GM21786 (cell line): ENCODE data around the gene SVIL.
A peak's percentile ranks its signal among the peaks of the same experiment; 100 is the strongest.
"Not testable (repeated sequence)": the region's sequence is repeated elsewhere in the genome, so short reads cannot be mapped to it uniquely, and the experiment has no call there.

Experiments
- ATAC-seq: cut with Tn5 transposase; IDR thresholded peaks from one replicate; pipeline ENCODE4 v1.9.1; 2021; ENCODE audit not compliant: unreplicated experiment

The SVIL gene

DNA sequence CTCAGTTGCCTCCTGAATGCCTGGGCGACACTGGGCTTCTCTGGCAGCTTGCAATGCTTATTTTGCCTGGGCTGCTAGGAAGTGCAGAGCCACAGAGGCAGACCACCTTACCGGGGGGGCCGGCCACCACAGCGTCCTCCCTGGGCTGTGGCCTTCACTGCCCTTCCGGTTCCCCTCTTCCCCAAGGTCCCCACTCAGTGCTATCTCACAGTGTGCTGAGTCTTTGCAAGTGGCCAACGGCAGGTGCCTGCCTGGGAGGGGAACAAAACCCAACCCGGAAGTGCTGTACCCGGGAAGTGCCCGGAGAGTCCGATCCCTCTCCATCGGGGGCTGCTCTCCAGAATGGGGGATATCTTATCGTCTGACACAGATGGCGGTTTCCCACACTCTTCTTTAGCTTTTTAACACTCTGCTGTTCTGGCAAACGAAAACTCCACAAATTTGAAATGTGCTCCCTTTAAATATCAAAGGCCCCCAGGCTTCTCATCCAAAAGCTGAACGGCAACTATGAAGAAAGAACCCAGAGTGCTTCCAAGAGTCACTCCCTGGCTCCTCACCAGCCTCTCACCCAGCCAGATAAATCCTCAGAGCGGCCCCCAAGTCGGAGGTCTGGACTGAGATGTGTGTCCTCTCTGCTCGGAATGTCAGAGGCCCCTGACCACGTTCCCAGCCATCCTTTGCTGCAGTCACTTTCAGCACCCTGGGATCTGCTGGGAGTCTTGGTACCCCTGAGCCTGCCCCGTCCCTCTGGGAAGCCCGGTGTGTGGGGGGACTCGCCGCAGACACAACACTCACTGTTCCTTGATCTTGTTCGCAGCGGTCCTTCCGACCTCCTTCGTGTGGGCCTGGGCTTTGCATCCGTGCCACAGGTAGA is 165.1 kb downstream of the SVIL start:
- no peak for ATAC-seq

DNA sequence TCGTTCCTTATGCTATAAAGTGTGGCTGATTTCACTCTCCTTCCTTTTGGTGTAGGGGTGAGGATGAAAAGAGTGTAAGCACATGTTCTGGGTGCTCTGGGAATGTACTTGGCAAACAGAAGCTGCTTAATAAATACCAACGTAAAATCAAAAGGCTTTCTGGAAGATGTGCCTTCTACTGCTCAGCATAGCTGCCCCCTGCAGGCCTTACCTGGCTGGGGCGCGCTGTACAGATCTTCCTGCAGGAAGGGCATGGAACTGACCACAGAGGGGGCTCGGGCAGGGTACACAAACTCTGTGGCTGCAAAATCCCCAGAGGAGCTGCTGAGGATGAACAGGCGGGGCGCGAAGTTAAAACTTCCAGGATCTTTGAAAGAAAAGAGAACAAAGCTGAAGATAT is 169.4 kb downstream of the SVIL start:
- ATAC-seq: no peak

DNA sequence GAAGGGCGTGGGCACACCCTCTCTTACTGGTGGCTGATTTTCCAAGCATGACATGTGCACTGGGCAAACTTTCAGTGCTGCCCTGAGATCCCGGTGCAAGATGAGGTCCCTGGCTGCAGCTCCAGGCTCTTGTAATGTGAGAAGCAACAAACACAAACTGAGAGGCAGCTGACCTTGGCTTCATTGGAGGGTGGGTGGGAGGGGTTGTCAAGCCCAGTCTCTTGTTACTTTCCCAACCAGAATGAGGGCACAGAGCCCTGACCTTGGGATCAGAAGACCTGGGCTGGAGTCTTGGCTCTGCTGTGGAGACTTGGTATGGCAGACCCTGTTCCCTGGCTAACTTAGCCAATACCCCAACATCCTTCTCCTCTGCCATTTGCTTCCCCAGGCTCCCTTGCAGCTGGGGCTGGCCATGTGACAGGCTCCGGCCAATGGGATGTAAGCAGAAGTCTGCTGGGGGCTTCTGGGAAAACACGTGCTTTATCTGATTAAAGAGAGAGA is 170.1 kb downstream of the SVIL start:
- not testable (repeated sequence) for ATAC-seq

DNA sequence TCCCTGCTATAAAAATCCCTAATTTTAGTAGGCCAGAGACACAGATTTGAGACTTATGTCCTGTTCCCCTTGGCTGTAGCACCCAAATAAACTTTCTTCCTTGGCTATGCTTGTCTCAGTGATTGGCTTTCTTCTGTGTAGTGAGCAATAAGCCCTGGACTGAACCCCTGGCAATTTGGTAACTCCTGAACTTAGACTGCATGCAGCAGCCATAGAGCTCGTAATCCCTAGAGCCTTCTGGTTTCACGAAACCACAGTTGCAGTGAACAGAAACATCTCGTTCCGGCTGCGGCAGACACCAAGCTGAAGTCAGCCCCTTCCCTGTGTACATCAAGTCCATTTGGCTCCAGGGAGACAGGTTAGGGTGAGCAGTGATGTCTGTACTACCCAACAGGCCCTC is 173.7 kb downstream of the SVIL start:
- ATAC-seq: no peak

DNA sequence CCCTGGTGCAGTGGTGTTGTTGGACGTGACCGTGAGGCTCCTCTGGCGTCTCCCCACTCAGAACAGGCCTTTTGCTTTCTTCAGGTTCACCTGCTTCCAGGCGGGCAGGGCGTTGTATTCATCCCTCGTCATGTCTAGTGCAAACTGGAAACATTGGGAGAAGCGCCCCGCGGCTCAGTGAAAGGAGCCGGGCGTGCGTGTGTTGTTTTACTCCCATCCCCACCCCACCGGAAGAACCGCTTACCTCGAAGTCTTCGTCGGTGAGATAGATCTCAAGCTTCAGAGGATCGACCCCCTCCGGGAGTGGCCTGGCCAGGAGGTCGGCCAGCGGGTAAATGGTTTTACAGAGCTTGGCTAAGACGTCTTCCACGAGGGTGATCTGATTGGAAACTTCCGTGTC is 176.6 kb downstream of the SVIL start:
- ATAC-seq: not testable (repeated sequence)

DNA sequence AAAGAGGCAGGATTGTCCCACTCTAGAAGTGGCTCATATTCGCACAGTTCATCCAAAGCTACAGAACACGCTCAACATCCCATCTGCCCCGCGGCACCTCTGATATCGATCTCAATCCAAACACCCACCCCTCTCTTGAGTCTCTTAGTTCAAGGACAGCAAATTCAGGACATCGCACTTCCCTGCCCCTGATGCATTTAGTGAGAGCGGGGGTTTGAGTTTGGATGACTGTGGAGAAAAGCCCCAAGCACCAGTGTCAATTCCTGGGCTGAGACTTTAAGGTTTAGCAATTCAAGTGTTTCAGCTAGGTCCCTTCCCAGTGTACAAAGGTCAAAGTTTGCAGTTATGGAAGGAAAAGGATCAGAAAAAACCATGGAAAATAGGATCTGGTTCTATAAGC is 179.7 kb downstream of the SVIL start:
- ATAC-seq: no peak

DNA sequence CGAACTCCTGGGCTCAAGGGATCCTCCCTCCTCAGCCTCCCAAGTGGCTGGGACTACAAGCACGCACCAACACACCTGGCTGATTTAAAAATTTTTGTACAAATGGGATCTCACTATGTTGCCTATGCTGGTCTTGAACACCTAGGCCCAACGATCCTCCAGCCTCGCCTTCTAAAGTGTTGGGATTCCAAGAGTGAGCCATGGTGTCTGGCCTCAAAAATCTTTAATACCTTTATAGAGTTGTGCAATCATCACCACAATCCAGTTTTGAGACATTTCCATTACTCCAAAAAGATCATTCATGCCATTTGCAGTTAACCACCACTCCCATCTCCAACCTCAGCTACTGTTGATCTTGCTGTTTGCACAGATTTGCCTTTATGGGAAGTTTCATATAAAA is 180.5 kb downstream of the SVIL start:
- no peak for ATAC-seq

DNA sequence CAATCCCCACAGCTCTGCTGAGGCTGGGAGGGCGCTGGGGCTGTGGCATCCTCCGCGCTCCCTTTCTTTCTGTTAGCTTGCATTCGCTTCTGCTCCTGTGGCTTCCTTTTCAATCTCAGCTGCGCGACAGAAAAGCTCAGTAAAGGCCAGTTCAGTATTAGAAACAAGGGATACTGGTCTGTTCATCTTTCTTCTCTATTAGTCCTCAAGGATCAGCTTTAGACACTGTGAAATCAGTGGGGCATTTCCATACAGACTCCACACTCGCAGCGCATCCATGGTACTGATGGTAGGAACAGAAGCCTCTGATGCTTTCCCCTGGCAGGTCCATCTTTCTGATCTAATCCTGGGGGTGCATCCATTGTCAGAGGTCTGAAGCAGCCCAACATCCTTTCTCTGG is 182.2 kb downstream of the SVIL start:
- no peak for ATAC-seq

DNA sequence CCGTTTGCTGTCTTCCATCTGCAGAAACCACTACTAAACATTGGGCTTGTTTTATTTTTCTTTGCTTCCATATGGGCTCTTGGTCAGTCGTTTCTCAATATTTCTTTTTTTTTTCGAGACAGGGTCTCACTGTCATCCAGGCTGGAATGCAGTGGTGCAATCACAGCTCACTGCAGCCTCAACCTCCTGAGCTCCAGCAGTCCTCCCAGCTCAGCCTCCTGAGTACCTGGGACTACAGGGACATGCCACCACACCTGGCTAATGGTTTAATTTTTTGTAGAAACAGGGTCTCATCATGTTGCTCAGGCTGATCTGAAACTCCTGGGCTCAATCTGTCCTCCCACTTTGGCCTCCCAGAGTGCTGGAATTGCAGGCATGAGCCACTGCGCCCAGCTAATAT is 182.8 kb downstream of the SVIL start:
- ATAC-seq: no peak

DNA sequence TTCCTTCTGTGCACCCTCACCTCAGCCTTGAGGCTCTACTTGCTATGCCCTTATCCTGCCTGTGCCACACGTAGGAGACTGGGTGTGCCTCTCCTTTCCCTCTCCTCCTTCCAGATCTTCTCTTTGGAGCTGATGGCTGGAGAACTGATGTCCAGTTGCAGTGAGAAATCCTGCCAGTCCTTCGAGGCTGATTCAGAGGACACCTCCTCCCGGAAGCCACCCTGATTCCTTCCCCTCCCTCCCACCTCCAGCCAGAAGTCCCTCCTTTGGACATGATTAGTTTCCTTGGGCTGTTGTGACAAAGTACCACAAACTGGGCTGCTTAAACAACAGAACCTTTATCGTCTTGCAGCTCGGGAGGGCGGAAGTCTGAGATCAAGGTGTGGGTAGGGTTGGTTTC is 184.4 kb downstream of the SVIL start:
- no peak for ATAC-seq

DNA sequence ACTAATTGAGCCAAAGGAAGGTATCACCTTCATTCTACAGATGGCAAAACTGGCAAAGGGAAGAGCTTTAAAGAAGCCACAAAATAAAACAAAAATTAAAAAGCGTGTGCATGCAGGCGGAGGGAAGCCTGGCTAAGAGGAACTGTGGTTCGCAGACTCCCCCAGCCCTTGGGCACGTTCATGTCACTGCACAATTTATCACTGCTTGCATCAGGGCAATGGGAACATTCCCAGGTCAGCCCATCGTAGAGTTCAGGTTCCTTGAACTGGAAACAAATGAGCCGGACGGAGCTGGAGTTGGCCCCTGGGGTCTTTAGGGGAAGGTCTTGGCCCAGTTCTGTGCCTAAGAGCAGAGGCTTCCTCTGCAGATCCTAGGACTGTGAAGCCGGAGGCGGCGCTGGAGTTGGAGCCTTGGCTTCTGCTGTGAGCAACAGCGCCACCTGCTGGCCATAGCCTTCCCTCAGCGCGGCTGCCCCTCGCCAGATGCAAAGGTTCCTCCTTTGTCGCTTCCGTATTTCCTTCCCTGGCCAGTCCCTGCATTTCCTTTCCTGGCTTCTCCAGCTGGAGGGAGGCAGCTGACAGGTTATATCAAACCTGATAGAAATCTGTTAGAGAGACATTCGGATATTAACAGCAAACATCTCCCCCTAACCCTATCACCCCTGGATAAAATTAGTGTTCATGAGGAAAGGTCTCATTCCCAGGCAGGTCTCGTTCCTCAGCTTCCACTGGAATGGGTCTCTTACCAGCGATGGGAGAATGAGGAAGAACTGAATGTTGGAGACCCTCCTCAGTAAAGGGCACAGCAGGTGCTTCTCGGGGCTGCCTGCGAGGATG is 185.8 kb downstream of the SVIL start:
- ATAC-seq: peak; percentile 85

DNA sequence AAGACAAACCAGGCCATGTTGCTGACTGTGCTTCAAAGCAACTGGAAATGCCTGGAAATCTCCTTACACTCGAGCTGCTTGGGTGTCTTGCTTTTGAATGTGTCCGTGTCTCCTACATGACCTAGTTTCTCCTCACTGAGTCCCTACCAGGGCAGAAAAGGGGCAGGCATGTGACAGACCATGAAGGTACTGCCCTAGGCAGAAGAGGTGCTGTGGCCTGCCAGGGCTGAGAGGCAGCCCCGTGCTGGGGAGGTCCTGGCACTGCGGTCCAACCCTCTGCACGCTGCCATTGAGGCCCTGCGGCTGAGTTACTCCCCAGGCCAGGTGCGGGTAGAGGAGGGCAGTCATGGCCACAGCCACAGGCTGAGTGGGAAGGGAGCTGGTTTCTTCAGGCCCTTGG is 186.6 kb downstream of the SVIL start:
- ATAC-seq: no peak

DNA sequence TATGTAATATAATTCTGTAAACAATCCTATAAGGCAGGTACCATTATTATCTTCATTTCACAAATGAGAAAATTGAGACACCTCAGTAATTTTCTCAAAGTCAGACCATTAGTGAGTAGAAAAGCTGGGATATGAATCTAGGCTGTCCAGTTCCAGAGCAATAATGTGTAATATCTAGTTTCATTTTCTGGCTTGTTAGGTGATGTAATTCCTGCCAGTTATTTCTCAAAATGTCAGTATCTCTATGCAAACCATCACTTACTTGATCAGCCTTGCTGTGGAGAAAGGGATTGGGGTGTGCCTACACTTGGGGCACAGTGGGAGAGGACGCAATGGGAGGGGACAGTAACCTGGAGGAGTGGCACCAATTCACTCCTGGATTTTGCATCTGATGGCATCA is 188.4 kb downstream of the SVIL start:
- no peak for ATAC-seq

DNA sequence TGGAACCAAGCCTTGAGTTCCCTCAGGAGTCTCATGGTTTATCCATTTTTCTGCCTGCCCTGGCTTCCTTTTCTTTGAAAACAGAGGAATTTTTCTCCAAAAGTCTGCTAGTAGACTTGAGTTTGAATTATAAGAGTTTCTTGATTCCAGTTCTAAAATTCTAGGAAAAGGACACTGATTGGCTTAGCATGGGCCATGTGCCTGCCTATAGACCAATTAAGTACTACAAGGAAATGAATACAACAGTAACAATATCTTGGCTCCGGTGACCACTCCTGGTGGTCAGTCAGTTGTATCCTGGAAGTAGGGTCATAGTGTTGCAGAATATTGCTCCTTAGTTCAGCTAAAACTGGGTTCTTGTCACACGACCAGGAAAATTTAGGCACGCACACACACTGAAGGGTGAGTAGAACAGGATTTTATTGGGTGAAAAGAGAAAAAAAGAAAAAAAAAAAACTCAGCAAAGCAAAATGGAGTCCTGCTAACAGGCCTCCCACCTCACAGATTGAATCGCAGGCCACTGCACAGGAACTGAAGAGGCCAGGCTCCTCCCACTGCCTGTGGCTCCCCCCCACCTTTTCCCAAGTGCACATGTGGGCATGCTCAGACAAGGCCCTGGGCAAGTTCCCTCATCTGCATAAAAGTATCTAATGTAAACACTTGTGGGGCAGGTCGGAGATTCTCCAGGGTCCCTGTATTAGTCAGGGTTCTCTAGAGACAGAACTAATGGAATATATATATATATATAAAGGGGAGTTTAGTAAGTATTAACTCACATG is 190.8 kb downstream of the SVIL start:
- ATAC-seq: no peak

DNA sequence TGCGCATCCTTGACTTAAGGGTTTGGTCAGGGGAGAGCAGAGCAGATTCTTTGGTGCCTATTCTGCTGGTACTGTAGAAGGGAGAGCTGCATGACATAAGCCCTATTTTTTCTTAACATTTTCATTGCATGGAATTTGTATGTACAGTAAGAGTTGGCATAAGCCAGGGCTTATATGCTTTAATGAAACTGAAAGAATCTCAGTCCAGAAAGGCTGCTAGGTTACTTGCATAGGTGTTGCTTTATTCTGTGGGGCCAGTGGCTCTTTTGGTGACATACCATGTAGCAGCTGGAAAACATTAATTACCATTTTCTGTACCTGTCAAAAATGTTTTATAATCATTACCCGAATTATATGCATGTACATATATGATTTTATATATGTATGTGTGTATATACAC is 193.8 kb downstream of the SVIL start:
- no peak for ATAC-seq

DNA sequence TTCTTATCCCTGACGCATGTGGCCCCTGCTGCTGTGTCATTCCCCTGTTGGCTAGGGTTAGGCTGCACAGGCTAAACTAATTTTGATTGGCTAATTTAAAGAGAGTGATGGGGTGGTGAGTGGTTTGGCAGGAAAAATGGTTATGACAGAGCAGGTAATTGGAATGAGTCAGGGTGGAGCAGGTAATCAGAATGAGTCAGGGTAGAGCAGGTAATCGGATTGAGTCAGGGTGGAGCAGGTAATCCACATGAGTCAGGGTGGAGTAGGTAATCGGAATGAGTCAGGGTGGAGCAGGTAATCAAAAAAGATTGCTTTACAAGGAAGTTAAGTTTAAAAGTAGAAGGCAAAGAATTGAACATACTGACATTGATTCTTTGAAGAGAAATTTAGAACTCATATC is 195.8 kb downstream of the SVIL start:
- not testable (repeated sequence) for ATAC-seq

DNA sequence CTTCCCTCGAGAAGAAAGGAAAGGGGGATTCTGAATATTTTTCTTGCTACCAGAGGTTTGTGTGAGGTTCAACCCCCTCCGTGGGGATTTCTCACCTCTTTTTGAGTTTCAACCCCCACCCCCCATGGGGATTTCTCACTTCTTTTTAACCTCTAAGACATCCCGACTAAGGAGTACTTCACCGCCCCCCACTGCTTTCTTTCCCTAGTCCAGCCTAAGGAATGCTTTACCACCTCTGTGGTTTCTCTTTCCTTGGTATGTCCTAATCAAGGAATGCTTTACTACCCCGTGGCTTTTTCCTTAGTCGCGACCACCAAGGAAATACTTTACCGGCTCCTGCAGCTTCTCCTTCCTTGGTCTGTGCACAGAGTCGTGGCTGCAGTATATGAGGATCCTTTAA is 196.5 kb downstream of the SVIL start:
- ATAC-seq: no peak

DNA sequence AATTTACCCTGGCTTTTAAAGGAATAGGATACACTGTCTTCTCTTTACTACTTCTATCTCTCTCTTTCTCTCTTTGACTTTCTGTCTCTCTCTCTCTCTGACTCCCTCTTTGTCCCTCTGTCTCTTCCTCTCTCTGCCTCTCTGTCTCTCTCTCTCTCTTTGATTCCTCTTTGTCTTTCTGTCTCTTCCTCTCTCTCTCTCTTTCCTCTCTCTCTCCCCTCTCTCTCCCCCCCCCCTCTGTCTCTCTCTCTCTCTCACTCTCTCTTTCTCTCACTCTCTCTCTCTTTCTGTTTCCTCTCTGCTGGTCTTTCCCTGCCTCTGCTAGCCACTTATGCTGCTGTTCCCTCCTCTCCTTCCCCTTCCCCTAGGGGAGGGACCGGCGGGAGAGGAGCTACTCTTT is 196.9 kb downstream of the SVIL start:
- ATAC-seq: no peak

DNA sequence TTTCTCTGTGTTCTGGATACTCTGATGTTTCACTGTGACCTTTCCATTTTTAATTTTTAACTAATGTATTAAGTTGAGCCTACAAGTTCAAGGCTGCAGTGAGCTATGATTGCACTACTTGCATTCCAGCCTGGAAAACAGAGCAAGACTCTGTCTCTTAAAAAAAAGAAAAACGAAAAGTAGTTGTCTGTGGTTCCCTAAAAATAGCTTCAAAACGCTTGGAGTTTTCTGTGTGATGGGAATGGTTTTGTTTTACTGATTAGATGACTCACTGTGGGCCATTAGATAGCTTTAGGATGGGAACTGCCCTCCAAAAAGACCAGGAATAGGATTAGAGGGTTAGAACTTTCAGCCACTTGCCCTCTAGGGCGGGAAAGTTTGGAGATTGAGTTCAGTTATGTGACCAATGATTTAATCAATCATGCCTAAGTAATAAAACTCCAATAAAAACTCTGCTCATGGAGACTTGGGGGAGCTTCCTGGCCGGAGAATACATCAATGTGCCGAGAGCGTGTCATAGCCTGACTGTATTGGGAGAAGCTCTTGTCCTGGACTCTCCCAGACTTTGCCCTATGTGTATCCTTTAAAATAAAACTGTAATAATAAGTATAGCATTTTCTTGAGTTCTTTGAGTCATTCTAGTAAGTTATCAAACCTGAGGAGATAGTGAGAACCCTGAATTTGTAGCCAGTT is 198.8 kb downstream of the SVIL start:
- no peak for ATAC-seq

DNA sequence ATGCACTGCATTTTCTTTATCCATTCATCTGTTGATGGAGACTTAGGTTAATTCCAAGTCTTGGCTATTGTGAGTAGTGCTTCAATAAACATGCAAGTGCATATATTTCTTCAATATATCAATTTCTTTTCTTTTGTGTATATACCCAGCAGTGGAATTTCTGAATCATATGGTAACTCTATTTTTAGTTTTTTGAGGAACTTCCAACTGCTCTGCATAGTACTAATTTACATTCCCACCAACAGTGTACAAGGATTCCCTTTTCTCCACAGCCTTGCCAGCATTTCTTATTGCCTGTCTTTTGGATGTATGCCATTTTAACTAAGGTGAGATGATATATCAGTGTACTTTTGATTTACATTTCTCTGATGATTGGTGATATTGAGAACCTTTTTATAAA is 200.7 kb downstream of the SVIL start:
- no peak for ATAC-seq

DNA sequence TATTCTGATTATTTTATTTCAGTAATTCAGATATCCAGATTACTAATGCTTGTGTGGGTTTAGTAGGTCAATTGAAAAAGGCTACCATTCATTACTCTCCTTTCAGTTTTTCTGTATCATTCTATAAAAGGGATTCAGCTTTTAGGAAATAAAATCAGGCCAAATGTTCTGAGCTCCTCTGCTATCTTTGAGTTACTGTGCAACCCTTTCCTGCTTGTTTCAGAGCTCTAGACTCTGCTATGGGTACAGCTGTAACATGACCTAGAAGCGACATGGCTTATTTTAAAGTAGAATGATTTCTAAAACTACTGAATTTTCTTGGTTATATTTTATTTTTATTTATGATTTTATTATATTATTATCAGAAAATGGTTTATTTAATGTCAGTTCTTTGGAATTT is 203.1 kb downstream of the SVIL start:
- no peak for ATAC-seq
